ENCODE data around the gene AKR1B15. TPM values are rescaled to one million over a fixed set of nuclear protein-coding genes. Genes with fewer than 3 reads are reported as not detected.

The AKR1B15 gene
- total and polyA plus RNA-seq, 8 donors: 0.25 TPM; not detected in 7

DNA sequence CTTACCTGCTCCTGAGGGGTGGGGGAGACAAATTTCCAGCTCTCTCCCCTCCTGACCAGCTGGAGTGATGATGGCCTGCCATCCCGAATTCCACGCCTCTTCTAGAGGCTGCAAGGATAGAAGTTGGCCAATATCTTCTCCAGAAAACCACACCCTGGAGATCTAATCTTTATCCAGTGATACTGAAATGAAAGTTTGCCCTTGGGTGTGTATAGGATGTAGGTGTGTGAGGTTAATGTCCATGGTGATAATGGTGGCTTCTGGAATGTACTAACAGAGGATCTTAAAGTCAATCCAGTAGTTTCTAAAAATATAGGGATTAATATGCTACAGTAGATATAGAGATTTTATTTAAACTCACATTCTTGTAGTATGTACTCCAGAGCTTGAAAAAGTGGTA is 22.2 kb downstream of the AKR1B15 start:
- no peaks in the 10 kb centered on the region for H3K27me3 ChIP-seq
- no peak for ATAC-seq
- DNase-seq: no peak
- no peak overlapping the region for H3K4me3 ChIP-seq
- H3K27ac ChIP-seq: no peak overlapping the region
- H3K4me1 ChIP-seq: no peaks in the 10 kb centered on the region
- TF ChIP-seq, protein P1, sequence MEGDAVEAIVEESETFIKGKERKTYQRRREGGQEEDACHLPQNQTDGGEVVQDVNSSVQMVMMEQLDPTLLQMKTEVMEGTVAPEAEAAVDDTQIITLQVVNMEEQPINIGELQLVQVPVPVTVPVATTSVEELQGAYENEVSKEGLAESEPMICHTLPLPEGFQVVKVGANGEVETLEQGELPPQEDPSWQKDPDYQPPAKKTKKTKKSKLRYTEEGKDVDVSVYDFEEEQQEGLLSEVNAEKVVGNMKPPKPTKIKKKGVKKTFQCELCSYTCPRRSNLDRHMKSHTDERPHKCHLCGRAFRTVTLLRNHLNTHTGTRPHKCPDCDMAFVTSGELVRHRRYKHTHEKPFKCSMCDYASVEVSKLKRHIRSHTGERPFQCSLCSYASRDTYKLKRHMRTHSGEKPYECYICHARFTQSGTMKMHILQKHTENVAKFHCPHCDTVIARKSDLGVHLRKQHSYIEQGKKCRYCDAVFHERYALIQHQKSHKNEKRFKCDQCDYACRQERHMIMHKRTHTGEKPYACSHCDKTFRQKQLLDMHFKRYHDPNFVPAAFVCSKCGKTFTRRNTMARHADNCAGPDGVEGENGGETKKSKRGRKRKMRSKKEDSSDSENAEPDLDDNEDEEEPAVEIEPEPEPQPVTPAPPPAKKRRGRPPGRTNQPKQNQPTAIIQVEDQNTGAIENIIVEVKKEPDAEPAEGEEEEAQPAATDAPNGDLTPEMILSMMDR (IDR thresholded peaks at IDR 0.05): no peak
- FAIRE-seq: no peak
- intact Hi-C loops (cut with DNase I): no loop called here
- no peaks in the 10 kb centered on the region for H3K36me3 ChIP-seq
- H3K9me3 ChIP-seq: no peaks in the 10 kb centered on the region
- WGBS, 2 donors: 84 to 92% methylated on average over 2 of the region's 2 CpGs

DNA sequence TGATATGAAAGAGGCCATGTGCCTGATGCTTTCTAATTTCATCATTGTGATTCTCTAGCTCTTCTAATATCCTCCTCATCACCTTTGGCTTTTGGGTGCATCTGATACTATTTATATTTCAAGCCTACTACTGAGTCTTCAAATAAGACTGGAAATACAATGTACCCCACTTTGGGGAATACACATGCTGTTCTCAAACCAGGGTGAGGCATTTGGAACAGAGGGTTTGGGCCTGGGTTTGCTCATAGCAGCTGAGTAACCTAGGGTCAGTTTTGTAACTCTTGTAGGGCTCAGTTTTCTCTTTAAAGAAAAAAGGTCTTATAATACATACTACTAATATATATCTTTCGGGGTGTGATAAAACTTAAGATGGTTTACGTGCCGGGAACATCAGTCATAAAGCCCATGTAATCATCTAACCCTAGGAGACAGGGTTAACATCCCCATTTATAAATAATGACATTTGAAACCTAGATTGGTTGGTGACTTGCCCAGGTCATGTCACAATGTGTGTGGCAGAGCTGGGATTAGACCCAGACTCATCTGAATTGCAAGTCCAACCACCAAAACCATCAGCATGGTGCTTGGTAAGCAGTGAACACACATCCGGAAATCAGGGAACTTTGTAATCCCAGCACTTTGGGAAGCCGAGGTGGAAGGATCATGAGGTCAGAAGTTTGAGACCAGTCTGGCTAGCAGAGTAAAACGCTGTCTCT is 23.0 kb downstream of the AKR1B15 start:
- no peak overlapping the region for H3K27ac ChIP-seq
- no peak for ATAC-seq
- WGBS, 2 donors: 79 to 84% methylated on average over 6 of the region's 6 CpGs
- intact Hi-C loops (cut with DNase I): no loop called here
- H3K4me3 ChIP-seq: no peak overlapping the region
- TF ChIP-seq, protein P1 (IDR thresholded peaks at IDR 0.05): no peak
- no peak for DNase-seq
- no peaks in the 10 kb centered on the region for H3K27me3 ChIP-seq
- H3K9me3 ChIP-seq: no peaks in the 10 kb centered on the region
- no peaks in the 10 kb centered on the region for H3K36me3 ChIP-seq
- H3K4me1 ChIP-seq: no peaks in the 10 kb centered on the region
- no peak for FAIRE-seq

DNA sequence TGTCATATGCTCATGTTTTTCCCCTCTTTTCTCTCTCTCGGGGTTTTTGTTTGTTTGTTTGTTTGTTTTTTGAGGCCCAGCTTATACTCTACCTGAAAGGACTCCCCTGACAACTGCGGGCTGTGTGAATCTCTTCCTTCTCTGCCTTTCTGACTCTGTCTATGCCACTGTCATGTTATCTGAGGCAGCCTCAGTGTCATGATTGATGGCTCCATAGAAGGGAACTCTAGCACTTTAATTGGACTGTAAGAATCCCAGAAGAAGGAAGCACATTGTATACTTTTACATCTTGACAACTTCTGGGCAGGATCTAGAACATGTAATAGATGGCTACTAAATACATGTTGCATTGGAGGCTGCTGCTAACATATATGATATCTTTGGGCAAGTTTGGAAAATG is 25.4 kb downstream of the AKR1B15 start:
- Histone ChIP-seq H3K4me1 (no peaks in the 10 kb centered on the region), H3K9me3 (no peaks in the 10 kb centered on the region), H3K4me3 (no peak overlapping the region), H3K27me3 (no peaks in the 10 kb centered on the region), H3K27ac (no peak overlapping the region), H3K36me3 (no peaks in the 10 kb centered on the region)
- DNase-seq (no peak), ATAC-seq (no peak), FAIRE-seq (no peak)
- WGBS, 2 donors: 58 to 68% methylated on average over 2 of the region's 2 CpGs
- TF ChIP-seq, protein P1 (IDR thresholded peaks at IDR 0.05): no peak
- intact Hi-C loops (cut with DNase I): no loop called here

DNA sequence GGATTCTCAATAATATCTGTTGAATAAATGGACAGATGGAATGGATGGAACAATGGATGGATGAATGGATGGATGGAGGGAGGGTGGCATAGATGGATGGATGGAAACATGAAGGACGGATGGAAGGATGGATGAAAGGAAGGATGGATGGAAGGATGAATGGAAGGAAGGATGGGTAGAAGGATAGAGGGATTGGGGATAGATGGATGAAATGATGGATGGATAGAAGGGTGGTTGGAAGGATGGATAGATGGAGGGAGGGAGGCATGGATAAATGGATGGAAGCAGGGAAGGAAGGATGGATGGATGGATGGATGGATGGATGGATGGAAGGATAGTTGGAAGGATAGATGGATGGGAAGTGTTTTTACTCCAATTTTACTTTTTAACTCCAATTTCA is 35.4 kb downstream of the AKR1B15 start:
- DNase-seq: no peak
- Histone ChIP-seq H3K9me3 (no peaks in the 10 kb centered on the region), H3K27ac (no peak overlapping the region), H3K4me3 (no peak overlapping the region), H3K4me1 (no peaks in the 10 kb centered on the region), H3K36me3 (no peaks in the 10 kb centered on the region), H3K27me3 (no peaks in the 10 kb centered on the region)
- no peak for FAIRE-seq
- intact Hi-C loops (cut with DNase I): no loop called here
- 19 to 35% methylated on average over 1 of the region's 1 CpG for WGBS, 2 donors
- TF ChIP-seq, protein P1 (IDR thresholded peaks at IDR 0.05): no peak
- no peak for ATAC-seq

DNA sequence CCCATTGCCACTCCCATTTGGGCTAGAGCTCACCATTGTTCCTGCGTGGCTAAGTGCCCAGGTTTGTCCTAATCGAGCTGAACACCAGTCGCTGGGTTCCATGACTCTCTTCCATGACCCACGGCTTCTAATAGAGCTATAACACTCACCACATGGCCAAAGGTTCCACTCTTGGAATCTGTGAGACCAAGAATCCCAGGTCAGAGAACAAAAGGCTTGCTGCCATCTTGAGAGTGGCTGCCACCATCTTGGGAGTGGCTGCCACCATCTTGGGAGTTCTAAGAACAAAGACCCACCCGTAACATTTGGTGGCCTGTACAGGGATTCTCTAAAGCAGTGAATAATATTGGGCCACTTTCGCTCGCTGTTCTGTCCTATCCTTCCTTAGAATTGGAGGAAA is 37.0 kb downstream of the AKR1B15 start:
- Histone ChIP-seq H3K36me3 (no peaks in the 10 kb centered on the region), H3K27me3 (no peaks in the 10 kb centered on the region), H3K4me1 (no peaks in the 10 kb centered on the region), H3K27ac (no peak overlapping the region), H3K4me3 (no peak overlapping the region), H3K9me3 (no peaks in the 10 kb centered on the region)
- TF ChIP-seq, protein P1 (IDR thresholded peaks at IDR 0.05): no peak
- WGBS, 2 donors: 81 to 87% methylated on average over 7 of the region's 7 CpGs
- ATAC-seq (no peak), DNase-seq (no peak), FAIRE-seq (no peak)
- intact Hi-C loops (cut with DNase I): no loop called here

Measured in pancreas (tissue), 10 donors.